NCI-H510A treated with DMSO at 0.1 percent for 48 hours (cell line): ENCODE results near the gene PSMC5.
"Not testable (repeated sequence)": the region's sequence is repeated elsewhere in the genome, so short reads cannot be mapped to it uniquely, and the experiment has no call there.

Experiments used
- DNase-seq: peaks from one replicate; lab custom pipeline; 2025; lab: John Stamatoyannopoulos, UW

Gene PSMC5

DNA sequence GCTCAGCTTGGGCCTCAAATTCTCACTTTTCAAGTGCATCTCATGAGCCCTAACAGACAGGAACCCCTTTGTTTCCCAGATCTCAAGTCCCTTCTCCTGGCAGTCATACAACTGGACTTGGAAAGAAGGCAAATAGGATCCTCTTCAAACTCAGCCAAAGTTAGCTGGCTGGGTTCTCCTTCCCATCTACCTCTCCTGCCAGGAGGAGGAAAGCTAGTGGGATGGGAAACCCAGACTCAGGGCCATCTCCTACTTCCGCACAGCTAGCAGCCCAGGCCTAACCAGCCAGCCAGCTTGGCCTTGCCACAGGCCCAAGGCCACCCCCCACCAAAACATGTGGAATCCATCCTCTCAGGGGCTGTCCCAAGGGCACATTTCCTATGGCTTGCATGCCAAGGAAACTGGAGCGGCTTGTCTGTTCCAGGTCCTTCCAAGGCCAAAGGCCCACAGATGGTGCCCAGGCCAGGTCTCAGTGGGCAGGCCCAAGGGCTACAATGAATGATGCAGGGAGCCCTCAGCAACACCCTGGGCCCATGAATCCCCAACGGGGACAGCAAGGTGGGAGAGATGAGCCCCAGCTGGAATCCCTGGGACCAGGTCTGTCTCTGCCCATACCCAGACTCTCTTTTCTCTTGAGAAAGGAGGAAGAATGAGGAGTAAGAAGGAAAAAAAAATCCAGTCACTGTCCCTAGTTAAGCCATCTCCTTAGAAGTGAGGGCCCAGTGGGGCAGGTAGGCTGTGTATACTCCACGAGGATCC is 13.5 kb downstream of the PSMC5 start:
- DNase-seq = no peak

DNA sequence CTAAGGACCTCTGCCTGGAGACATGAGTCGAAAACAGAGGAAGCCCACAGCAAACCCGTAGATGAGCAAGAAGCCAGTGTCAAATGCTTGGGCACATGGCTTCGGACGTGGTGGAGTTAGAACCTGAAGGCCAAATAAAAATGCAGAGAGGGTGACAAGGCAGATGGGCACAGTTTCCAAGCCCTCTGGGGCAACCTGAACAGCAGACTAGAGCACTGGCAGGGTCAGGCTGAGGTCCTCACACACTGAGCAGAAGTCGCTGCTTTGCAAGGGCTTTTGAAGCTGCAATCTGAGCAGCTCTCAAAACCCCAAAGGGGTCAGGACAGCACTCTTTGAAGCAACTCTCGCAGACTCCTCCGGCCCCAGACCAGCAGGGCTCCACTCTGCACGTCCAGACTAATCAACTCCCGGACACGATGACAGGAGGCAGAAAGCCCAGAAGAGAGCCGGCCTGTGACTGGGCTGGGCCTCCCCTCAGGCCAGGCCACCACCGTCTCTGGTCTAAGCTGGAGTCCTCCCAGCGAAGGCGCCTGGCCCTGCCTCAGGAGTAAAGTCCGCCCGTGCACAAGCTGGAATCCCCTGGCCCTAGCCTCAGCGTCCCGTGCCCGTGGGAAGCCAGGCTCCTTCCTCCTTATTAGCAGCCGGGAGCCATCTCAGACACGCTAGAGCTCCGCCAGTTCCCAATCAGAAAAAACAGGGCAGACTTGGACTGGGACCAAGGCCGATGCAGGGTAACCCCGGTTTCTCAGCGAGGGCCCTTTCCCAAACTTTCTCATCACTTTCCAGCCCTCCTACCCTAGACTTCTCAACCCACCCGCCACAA is 14.3 kb downstream of the PSMC5 start:
- peak; percentile 33 for DNase-seq

DNA sequence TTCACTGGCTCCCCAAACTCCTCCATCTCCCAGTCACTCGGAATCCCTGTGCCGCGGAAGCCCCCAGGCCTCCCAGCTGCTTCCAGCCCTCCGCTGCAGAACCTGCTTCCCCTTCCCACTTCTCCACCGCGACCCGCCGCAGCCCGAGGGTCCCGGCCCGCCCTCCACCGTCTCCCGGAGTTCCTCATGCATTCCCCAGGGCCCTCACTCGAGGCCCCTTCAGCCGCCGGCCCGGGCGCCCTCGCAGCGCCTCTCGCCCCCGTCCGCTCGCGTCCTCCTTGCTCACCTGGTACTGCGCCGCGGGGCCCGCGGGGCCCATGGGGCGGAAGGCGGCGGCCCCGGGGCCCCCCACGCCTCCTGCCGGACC is 14.9 kb downstream of the PSMC5 start:
- DNase-seq = no peak

DNA sequence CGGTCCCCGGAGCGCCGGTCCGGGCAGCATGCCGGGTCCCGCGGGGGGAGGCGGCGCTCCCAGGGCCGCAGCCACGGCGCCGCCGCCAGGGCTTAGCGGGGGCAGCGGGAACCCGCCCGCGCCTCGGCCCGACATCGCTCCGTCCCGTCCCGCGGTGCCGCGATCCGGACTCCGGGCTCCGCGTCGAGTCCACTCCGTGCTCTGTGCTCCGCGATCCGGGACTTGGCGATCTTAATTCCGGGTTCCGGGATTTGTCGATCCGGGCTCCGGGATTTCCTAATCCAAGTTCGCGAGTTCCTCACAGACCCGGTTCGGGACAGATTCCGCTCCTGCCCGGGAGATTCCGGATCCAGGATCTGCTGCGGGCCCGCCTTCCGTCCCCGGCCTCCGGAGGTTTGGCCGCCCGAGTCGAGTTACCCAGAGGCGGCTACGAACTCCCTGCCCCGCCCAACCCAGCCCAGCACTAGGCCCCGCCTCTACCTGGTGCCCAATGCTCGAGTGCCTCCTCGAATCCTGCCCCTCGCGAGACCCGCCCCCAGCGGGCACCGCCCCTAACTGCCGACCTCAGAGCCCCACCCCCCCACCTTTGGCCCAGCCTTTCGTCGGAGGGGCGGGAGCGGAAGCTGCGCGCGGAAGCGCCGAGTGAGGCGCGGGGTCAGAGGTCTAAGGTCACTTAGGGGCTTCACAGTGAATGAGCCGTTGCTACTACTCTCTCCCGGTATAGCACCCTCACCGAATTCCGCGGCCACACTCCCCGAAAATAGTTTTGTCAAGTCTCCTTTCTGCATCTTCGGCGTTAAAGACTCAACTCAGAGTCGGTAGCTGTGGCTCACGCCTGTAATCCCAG is 15.5 kb downstream of the PSMC5 start, which contains the start of gene SMARCD2:
Gene SMARCD2, minus strand, starts transcription at position 146 of the 847 bp plus-strand sequence. Its CDS starts 11 bp downstream, at position 135.
- peak; percentile 98 for DNase-seq

DNA sequence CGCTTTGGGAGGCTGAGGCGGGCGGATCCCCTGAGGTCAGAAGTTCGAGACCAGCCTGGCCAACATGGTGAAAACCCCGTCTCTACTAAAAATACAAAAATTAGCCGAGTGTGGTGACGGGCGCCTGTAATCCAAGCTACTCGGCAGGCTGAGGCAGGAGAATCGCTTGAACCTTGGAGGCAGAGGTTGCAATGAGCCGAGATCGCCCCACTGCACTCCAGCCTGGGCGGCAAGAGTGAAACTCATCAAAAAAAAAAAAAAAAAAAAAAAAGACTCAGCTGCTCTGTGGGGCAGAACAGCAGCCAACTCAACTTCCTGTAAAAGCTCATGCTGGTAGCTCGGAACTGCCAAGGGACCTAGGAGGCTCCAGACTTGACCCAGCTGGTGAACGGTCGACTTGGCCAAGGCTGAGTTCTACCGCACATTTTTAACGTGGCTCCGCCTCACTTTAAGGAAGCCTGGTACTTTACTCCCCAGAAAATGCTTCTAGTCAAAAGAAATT is 16.2 kb downstream of the PSMC5 start:
- not testable (repeated sequence) for DNase-seq

DNA sequence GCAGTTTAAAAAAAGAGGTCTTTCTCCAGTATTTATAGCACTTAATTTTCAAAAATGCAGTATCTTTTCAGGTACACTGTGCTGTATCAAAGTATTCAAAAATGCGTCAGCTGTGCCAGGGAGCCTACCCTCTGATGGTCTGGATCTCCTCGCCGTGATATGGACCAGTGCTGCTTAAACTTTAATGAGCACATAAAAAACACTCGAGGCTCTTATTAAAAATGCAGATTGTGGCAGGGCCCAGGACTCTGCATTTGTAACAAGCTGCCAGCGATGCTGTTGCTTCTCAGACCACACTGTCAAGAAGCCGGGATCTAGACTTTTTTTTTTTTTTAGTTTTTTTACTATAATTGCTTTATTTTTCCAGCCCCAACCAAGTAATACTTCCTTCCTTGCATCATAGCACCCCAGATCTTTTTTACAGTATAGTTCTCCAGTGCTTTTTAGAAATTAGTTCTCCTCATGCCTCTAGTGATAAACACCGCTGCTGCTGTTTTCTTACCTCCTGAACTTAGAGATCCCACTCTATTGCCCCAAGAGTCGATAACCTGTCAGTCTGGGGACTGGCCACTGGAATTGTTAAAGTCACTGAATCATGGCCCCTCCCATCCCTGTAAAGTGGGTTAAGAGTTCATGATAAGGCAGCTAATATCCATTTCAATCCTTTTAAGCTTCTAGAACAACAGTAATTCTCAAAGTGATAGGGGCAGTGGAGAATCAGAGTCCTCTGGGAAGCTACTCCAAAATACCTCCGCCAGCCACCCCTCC is 16.9 kb downstream of the PSMC5 start:
- DNase-seq = no peak

DNA sequence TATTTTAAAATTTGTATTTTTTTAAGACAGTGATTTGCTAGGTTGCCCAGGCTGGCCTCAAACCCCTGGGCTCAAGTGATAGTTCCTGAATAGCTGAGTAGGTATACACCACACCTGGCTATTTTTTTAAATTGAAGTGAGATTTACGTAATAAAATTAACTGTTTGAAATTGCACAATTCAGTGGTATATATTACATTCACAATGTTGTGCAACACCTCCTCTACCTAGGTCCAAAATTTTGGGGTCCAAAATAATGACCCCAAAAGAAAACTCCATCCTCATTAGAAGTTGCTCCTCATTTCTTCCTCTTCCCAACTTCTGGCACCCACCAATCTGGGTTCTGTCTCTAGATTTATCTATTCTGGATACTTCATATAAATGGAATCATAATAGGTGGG is 18.3 kb downstream of the PSMC5 start:
- no peak for DNase-seq

DNA sequence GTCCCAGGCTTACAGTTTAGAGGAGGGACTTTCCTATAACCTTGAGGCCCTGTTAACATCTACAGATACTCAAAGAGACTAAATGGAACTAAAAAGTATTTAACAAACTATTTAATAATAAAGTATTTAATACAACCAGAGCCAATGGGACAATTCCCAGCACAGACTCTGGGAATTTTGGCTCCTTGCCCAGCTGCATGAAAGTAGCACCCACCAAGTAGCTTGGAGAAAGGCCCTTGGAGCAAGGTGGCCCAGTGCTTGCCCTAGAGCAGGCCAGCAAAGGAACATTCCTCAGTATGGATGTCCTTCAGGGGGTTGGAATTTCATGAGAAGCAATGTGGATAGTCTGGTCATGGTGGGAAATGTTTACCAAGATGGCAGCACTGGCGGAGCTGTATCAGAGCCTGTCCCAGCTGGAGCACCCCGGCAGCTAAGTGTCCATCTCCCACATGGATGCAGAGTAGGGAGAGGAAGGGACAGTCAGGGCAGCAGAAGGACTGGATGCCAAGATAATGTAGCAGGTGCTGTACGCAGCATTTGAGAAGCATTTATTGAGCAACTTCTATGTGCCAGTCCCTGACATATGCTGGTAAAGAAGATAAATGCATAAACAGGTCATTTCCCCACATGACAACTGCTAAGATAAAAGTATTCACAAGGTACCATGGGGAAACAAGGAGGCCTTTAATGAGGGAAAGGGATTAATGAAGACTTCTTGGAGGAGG is 20.5 kb downstream of the PSMC5 start:
- DNase-seq = no peak

DNA sequence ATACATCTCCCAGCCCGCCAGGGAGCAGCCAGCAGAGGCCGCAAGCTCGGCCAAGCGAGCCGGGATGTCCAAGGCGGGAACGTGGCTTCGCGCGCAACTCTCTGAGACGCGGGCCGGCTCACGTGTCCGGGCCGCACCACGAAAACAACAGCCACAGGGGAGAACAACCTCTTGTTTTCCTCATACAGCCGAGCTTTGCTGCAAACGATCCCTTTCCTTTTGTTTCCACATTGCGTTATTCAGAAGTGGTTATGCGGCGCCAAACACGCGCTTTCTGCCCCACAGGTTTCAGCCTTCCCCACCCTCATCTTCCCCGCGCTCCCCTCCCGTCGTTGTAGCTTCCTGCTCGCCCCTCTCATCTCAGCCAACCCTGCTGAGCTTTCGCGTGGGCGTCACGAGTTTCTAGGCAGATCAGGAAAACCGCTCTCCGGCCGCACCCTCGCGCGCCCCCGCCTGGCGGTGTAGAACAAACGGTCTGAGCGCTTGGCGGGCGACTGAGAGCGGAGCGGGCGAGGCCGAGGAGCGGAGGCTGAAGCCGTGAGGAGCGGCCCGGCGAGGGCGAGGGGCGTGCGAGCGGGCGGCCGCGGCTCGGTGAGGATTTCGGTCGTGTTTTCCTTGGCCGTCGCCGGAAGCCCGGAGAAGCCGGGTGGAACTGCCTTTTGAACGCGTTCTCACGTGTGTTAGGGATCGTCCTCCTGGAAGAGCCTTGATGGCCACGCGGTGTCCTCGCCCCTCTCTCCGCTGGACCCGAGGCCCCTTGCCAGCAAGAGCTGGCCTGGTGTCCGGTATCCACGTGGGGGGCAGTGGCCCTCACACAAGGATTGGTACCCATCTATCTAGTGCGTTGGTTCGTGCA is 21.8 kb downstream of the PSMC5 start:
- no peak for DNase-seq

DNA sequence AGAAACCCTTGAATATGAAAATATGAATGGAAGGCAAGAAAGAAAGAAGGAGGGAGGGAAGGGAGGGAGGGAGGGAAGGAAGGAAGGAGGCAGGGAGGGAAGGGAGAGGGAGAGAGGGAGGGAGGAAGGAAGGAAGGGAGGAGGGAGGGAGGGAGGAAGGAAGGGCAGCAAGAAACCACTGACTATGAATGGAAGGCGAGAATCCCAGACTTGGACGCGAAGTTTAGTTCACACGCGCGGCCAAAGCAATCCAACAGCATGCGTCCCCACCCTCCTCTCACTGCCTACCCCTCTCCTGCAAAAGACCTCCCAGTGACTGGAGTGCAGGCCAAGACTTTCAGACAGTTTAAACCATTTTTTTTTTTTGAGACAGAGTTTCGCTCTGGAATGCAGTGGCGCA is 23.2 kb downstream of the PSMC5 start:
- no peak for DNase-seq

DNA sequence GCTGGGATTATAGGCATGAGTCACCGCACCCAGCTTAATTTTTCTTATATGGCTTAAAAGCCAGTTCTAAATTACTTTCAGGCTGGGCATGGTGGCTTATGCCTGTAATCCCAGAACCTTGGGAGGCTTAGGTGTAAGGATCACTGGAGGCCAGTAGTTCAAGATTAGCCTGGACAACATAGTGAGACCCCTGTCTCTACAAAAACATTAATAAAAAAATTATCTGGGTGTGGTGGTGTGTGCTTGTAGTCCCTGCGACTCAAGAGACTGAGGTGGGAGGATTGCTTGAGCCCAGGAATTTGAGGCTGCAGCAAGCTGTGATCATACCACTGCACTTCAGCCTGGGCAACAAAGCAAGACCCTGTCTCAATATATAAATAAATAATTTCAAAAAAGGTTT is 26.0 kb downstream of the PSMC5 start:
- DNase-seq = no peak

DNA sequence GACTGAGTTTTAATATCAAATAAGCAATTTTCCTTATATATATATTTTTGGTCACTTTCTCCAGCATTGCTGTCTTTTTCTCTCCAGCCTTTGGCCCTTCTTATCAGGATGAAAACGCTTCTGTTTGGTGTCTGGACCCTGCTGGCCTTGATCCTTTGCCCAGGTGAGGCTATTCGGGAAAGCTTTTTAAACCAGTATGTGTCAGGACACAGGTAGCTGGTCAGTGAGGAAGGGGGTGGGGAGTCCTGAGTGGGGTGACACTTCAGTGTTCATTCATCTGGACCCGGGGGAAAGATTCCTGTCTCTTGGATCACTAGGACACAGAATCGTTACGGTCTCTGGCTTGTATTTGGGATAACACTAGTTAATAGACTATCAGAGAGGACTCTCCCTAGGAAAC is 27.5 kb downstream of the PSMC5 start:
- no peak for DNase-seq

DNA sequence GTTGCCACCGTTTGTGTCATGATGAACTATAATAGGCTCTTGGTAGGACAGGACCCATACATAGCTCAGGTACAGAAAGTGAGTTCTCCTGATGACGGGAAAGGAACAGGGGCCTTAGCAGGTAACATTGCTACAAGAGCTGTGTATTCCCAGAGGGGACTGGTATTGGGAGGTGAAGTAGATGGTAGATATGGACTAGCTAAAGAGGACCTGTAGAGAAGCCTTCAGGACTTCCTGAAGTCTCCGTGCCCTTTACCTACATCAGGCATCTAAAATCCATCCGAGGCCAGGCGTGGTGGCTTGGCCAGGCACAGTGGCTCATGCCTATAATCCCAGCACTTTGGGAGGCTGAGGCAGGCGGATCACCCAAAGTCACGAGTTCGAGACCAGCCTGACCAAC is 28.0 kb downstream of the PSMC5 start:
- DNase-seq = no peak

DNA sequence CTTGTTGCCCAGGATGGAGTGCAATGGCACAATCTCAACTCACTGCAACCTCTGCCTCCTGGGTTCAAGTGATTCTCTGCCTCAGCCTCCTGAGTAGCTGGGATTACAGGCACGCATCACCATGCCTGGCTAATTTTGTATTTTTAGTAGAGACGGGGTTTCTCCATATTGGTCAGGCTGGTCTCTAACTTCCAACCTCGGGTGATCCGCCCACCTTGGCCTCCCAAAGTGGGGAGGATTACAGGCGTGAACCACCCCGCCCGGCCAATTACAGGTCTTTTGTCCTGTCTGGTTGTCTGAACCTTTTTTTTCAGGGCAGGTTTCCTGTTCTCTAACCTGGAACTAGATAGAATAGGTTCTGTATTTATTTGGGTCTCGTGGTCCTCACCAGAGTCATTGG is 29.2 kb downstream of the PSMC5 start:
- DNase-seq = not testable (repeated sequence)

DNA sequence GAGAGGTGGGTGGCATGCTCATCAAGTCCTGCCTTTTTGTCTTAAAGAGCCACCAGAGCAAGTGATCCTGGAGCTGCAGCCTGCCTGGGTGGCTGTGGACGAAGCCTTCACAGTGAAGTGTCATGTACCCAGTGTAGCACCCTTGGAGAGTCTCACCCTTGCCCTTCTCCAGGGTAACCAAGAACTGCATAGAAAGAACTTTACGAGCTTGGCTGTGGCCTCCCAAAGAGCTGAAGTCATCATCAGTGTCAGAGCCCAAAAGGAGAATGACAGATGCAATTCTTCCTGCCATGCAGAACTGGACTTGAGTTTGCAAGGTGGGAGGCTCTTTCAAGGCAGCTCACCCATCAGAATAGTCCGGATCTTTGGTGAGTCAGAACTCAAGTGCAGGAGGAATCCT is 32.0 kb downstream of the PSMC5 start:
- DNase-seq = no peak

DNA sequence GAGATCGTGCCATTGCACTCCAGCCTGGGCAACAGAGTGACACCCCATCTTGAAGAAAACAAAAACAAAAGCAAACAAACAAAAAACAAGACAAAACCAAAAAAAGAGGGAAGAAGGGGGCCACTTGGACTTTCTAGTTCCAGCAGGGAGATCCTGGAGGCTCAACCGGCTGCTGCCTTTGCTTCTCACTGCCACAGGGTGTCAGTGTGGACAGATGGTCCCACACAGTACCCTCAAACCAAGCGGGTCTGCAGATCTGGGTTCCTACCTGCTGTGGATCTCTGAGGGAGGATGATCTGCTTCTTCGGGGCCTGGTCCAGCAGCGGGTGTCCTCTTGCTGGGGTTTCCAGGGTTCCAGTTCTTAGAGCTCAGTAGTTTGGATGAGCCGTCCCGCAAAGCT is 39.4 kb downstream of the PSMC5 start:
- DNase-seq = not testable (repeated sequence)

DNA sequence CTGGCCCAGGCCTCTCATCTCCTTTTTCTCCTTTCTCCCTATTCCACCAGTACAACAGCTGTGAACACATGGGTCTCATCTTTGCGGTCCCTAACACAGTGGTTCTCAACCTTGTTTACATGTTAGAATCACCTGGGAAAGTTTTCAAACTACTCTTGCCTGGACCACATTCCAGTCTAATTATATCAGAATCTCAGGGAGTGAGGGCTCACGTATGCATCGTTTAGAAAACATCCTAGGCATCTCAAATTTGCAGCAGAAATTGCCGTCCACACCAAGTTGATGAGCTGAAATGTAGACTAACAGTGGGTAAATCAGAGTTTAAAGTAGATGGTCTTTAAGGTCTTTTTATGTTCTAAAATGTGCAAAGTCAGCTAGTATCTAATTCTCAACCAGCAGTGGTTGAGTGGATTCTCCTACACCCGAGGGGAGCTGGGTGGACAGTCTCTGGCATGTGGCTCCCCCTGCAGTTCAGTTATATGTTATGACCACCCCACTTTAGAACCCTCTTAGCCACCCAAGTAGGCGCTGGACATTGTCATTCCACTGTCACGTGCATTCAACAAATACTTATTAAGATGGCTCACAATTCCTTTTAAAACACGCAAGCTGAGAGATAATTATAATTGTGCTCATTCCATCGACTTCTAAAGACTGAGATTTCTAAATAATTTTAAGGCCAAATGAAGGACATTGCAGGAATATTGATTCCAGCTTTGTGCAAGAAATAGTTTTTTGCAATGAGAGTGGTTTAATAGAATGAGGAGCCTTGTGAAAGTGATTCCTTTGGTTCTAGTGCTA is 42.5 kb downstream of the PSMC5 start:
- not testable (repeated sequence) for DNase-seq

DNA sequence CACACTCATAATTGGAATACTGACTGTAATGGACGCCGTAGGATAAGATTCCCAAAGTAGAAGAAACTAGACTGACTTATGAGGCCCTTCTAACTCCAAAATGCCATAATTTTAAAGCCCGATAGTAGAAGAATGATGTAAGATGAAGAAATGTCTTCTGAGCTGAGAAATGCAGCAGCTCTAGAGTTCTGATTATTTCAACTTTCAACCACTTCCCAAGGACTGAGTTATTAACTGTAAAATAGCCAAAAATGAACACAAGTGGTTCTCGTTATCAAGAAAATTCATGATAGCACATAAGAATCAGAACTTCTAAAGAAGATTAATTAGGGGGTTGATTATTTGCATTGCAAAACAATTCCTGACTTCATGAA is 43.0 kb downstream of the PSMC5 start:
- DNase-seq = not testable (repeated sequence)
